Astrocyte (in vitro differentiated cells and primary cell): Measurements from ENCODE around the gene PEPD. TPM values are rescaled to one million over a fixed set of nuclear protein-coding genes. Genes with fewer than 3 reads are reported as not detected.

ENCODE experiments used
- DNase-seq: peaks from one replicate; pipeline ENCODE4 v3.0.0-alpha.2; 2010; ENCODE audit warnings: low read depth
- FAIRE-seq: peaks from 2 replicates; lab custom pipeline; 2011; peaks lifted over from hg19 to GRCh38; lab: Jason Lieb, UNC
- H2AFZ ChIP-seq: 2 replicates; pipeline ENCODE4 v1.6.0; 2012; ENCODE audit warnings: low read depth, low read length, inconsistent platforms
- H3K27ac ChIP-seq: 2 replicates; pipeline ENCODE4 v1.5.1; 2011; ENCODE audit warnings: low read depth, low read length, inconsistent platforms
- H3K27me3 ChIP-seq: 2 replicates; pipeline ENCODE4 v1.6.0; 2011; ENCODE audit warnings: low read length, inconsistent platforms; ENCODE audit not compliant: insufficient read depth
- H3K36me3 ChIP-seq: 2 replicates; pipeline ENCODE4 v1.5.1; 2011; ENCODE audit warnings: low read length, inconsistent platforms; ENCODE audit not compliant: insufficient read depth
- H3K4me1 ChIP-seq: 2 replicates; pipeline ENCODE4 v1.5.1; 2011; ENCODE audit warnings: low read length, inconsistent platforms; ENCODE audit not compliant: insufficient read depth
- H3K4me2 ChIP-seq: 2 replicates; pipeline ENCODE4 v1.6.0; 2012; ENCODE audit warnings: low read length, inconsistent platforms
- H3K4me3 ChIP-seq: 2 replicates; pipeline ENCODE4 v1.5.1; 2011; ENCODE audit warnings: low read depth, mild to moderate bottlenecking, low read length, inconsistent platforms; ENCODE audit not compliant: insufficient read depth
- H3K79me2 ChIP-seq: 2 replicates; pipeline ENCODE4 v1.6.0; 2012; ENCODE audit warnings: mild to moderate bottlenecking, low read length, inconsistent platforms; ENCODE audit not compliant: insufficient read depth
- H3K9ac ChIP-seq: 2 replicates; pipeline ENCODE4 v1.6.0; 2012; ENCODE audit warnings: mild to moderate bottlenecking, low read length, inconsistent platforms
- H3K9me3 ChIP-seq: 2 replicates; pipeline ENCODE4 v1.5.1; 2012; ENCODE audit warnings: low read depth, mild to moderate bottlenecking, low read length, inconsistent platforms; ENCODE audit not compliant: insufficient read depth
- H4K20me1 ChIP-seq: 2 replicates; pipeline ENCODE4 v1.6.0; 2012; ENCODE audit warnings: low read length, inconsistent platforms; ENCODE audit not compliant: insufficient read depth
- H3K27ac Mint-ChIP-seq: one replicate; pipeline ENCODE4 v1.8.0; 2021; ENCODE audit warnings: mild to moderate bottlenecking, mixed read lengths; ENCODE audit not compliant: unreplicated experiment
- H3K27me3 Mint-ChIP-seq: one replicate; pipeline ENCODE4 v1.8.0; 2021; ENCODE audit warnings: low read depth, mixed read lengths; ENCODE audit not compliant: unreplicated experiment
- H3K36me3 Mint-ChIP-seq: one replicate; pipeline ENCODE4 v1.8.0; 2021; ENCODE audit warnings: low read depth, mixed read lengths; ENCODE audit not compliant: unreplicated experiment
- H3K4me1 Mint-ChIP-seq: one replicate; pipeline ENCODE4 v1.8.0; 2021; ENCODE audit warnings: low read depth, mixed read lengths; ENCODE audit not compliant: unreplicated experiment
- H3K4me3 Mint-ChIP-seq: one replicate; pipeline ENCODE4 v1.8.0; 2021; ENCODE audit warnings: mild to moderate bottlenecking, moderate library complexity, mixed read lengths; ENCODE audit not compliant: unreplicated experiment
- H3K9me3 Mint-ChIP-seq: one replicate; pipeline ENCODE4 v1.8.0; 2021; ENCODE audit warnings: mild to moderate bottlenecking, mixed read lengths; ENCODE audit not compliant: unreplicated experiment
- EZH2 ChIP-seq: IDR thresholded peaks from 2 replicates; pipeline ENCODE4 v1.6.1; 2012; ENCODE audit warnings: mild to moderate bottlenecking, low read length, inconsistent platforms; ENCODE audit not compliant: insufficient read depth
- total RNA-seq: library from RNA; stranded (reverse); gene quantifications from 2 replicates; pipeline ENCODE4 v1.2.1, GENCODE V29; 2021
- TF ChIP-seq, protein P1 (sequence below): IDR thresholded peaks from 2 replicates; pipeline ENCODE4 v1.5.1; 2011; ENCODE audit warnings: low read depth, mild to moderate bottlenecking, inconsistent platforms, low read length, moderate library complexity; ENCODE audit not compliant: insufficient read depth

The PEPD gene
- total RNA-seq, 1 donor from 2014 or later, result 37.9 TPM

DNA sequence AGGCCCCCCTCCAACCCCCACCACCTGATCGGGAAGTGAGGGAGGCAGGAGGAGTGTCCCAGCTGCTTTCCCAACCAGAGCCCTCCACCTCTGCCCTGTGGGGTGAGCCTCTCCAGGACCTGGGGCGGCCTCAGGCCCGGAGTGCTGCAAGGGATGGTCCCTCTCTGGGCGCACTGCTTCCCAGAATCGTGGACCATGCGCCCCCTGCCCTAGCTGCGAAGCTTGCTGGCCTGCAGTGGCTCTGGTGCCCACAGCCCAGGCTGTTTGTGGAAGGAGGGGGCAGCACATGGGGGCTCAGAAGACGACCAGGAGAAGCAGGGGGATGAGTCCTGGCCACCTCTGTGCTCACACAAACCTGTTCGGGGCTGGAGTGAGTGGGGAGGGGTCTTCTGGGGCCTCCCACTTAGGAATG, 114.4 kb downstream of the PEPD start:
- Histone ChIP-seq H3K4me3 (no peak overlapping the region), H3K9me3 (no peaks in the 10 kb centered on the region), H3K79me2 (no peaks in the 10 kb centered on the region), H3K4me1 (no peaks in the 10 kb centered on the region), H3K27ac (no peak overlapping the region), H2AFZ (no peak overlapping the region), H3K27me3 (no peaks in the 10 kb centered on the region), H3K4me2 (no peak overlapping the region), H3K36me3 (no peaks in the 10 kb centered on the region), H3K9ac (no peak overlapping the region), H4K20me1 (peaks cover 9% of the 10 kb centered on the region)
- no peak overlapping the region for H3K4me3 Mint-ChIP-seq
- TF ChIP-seq, protein P1, sequence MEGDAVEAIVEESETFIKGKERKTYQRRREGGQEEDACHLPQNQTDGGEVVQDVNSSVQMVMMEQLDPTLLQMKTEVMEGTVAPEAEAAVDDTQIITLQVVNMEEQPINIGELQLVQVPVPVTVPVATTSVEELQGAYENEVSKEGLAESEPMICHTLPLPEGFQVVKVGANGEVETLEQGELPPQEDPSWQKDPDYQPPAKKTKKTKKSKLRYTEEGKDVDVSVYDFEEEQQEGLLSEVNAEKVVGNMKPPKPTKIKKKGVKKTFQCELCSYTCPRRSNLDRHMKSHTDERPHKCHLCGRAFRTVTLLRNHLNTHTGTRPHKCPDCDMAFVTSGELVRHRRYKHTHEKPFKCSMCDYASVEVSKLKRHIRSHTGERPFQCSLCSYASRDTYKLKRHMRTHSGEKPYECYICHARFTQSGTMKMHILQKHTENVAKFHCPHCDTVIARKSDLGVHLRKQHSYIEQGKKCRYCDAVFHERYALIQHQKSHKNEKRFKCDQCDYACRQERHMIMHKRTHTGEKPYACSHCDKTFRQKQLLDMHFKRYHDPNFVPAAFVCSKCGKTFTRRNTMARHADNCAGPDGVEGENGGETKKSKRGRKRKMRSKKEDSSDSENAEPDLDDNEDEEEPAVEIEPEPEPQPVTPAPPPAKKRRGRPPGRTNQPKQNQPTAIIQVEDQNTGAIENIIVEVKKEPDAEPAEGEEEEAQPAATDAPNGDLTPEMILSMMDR, result no peak
- TF ChIP-seq EZH2, result no peak
- H3K9me3 Mint-ChIP-seq, result no peaks in the 10 kb centered on the region
- no peak overlapping the region for H3K27ac Mint-ChIP-seq
- H3K4me1 Mint-ChIP-seq, result peaks cover 3% of the 10 kb centered on the region
- FAIRE-seq, result no peak
- H3K36me3 Mint-ChIP-seq, result no peaks in the 10 kb centered on the region
- H3K27me3 Mint-ChIP-seq, result peaks cover 13% of the 10 kb centered on the region
- DNase-seq, result no peak

DNA sequence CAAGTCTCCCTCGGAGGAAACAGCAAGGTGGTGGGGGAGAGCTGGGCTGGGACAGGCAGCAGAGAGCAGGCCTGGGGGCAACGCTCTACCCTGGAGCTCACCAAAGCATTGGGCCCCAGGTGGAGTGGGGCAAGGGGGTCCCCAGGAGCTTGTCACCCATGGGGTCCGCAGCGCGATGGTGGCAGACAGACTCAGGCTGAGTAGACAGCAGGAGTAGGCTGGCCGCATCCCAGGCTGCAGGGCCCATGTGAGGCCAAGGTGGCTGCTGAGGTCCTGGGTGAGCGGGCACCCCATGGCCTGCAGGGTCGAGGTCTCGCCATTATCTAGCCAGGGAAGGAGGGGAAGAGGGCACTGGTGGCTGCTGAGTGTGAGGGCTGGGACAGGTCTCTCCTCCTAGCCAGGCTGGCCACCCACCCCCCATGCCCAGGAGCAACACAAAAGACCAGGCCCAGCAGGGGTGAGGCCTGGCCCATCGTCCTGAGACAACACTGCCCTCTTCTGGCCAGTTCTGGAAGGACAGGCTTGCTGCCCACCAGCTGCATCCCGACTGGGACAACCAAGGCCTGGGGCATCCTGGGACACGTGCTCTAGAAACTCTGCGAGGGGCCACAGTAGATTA, 115.0 kb downstream of the PEPD start:
- no peak for DNase-seq
- FAIRE-seq, result no peak

More for the DNA sequence above, 115.0 kb downstream of the PEPD start:
- Histone ChIP-seq H4K20me1 (peaks cover 9% of the 10 kb centered on the region), H3K9me3 (no peaks in the 10 kb centered on the region), H3K4me3 (no peak overlapping the region), H3K4me2 (no peak overlapping the region), H3K27ac (no peak overlapping the region), H3K9ac (no peak overlapping the region), H3K4me1 (no peaks in the 10 kb centered on the region), H3K36me3 (no peaks in the 10 kb centered on the region), H3K27me3 (no peaks in the 10 kb centered on the region), H2AFZ (no peak overlapping the region), H3K79me2 (no peaks in the 10 kb centered on the region)
- peaks cover 13% of the 10 kb centered on the region for H3K27me3 Mint-ChIP-seq
- no peak for TF ChIP-seq EZH2
- TF ChIP-seq, protein P1, result peak; percentile 64
- H3K4me1 Mint-ChIP-seq, result peaks cover 3% of the 10 kb centered on the region
- H3K36me3 Mint-ChIP-seq, result no peaks in the 10 kb centered on the region
- no peak overlapping the region for H3K4me3 Mint-ChIP-seq
- no peaks in the 10 kb centered on the region for H3K9me3 Mint-ChIP-seq
- H3K27ac Mint-ChIP-seq, result no peak overlapping the region
